IMR-90 (cell line): ENCODE measurements around the gene PCDHGA9. TPM values are rescaled to one million over a fixed set of nuclear protein-coding genes. Genes with fewer than 3 reads are reported as not detected.

Experiments used
- ATAC-seq: fragments of 200-7000 bp; cut with Tn5 transposase; 2 replicates; pipeline ENCODE4 v1.9.1; 2020; ENCODE audit warnings: low read depth, mild to moderate bottlenecking, moderate library complexity
- BruUV-seq: library from RNA; stranded (reverse); fragments of 400-500 nt; replicated peaks from 2 replicates; lab custom pipeline; 2021; lab: Mats Ljungman, UMichigan
- CTCF ChIA-PET: fragments of 300-600 bp; formaldehyde crosslinking; extraction: SDS; loops from one replicate; lab custom pipeline; 2021; ENCODE audit warnings: antibody characterized with exemption; lab: Yijun Ruan, JAX
- POLR2A ChIA-PET: fragments of 300-600 bp; sonication (Branson Sonifier 250); formaldehyde crosslinking; loops from one replicate; lab custom pipeline; 2022; ENCODE audit warnings: antibody characterized with exemption; ENCODE audit not compliant: unreplicated experiment; lab: Charles Lee
- DNase-seq: peaks from one replicate; pipeline ENCODE4 v3.0.0; 2013
- H2AFZ ChIP-seq: replicated peaks from 2 replicates; pipeline ENCODE3; 2013; ENCODE audit warnings: low read length, mild to moderate bottlenecking; ENCODE audit not compliant: poor library complexity
- H2AK5ac ChIP-seq: 2 replicates; pipeline ENCODE4 v1.6.1; 2013; ENCODE audit warnings: low read depth, low read length, inconsistent platforms
- H2AK9ac ChIP-seq: replicated peaks from 2 replicates; pipeline ENCODE3; 2013; ENCODE audit warnings: mild to moderate bottlenecking, low read depth, low read length, moderate library complexity; ENCODE audit not compliant: poor library complexity
- H2BK120ac ChIP-seq: 2 replicates; pipeline ENCODE4 v1.6.1; 2013; ENCODE audit warnings: low read depth, low read length, inconsistent platforms
- H2BK15ac ChIP-seq: 3 replicates; pipeline ENCODE4 v1.6.1; 2013; ENCODE audit warnings: low read depth, low read length, inconsistent platforms
- H2BK20ac ChIP-seq: 2 replicates; pipeline ENCODE4 v1.6.1; 2013; ENCODE audit warnings: low read depth, mild to moderate bottlenecking, inconsistent platforms, low read length, moderate library complexity
- H2BK5ac ChIP-seq: 2 replicates; pipeline ENCODE4 v1.6.1; 2013; ENCODE audit warnings: mild to moderate bottlenecking, low read depth, low read length, inconsistent platforms; ENCODE audit not compliant: poor library complexity, severe bottlenecking
- H3K14ac ChIP-seq: replicated peaks from 2 replicates; pipeline ENCODE4 v1.6.1; 2013; ENCODE audit warnings: low read depth, low read length, inconsistent platforms
- H3K18ac ChIP-seq: 2 replicates; pipeline ENCODE4 v1.6.1; 2013; ENCODE audit warnings: low read depth, low read length, control low read depth
- H3K23ac ChIP-seq: 2 replicates; pipeline ENCODE4 v1.6.1; 2013; ENCODE audit warnings: low read depth, low read length, inconsistent platforms
- H3K27ac ChIP-seq: 2 replicates; pipeline ENCODE4 v1.5.1; 2013; ENCODE audit warnings: mild to moderate bottlenecking, control low read depth, low read length; ENCODE audit not compliant: insufficient read depth
- H3K27me3 ChIP-seq: 2 replicates; pipeline ENCODE4 v1.6.1; 2013; ENCODE audit warnings: low read length; ENCODE audit not compliant: control insufficient read depth, insufficient read depth
- H3K36me3 ChIP-seq: 2 replicates; pipeline ENCODE4 v1.6.1; 2013; ENCODE audit warnings: low read length, mixed read lengths; ENCODE audit not compliant: control insufficient read depth, insufficient read depth
- H3K4ac ChIP-seq: 2 replicates; pipeline ENCODE4 v1.6.1; 2013; ENCODE audit warnings: low read depth, low read length, inconsistent platforms
- H3K4me1 ChIP-seq: 2 replicates; pipeline ENCODE4 v1.6.1; 2013; ENCODE audit warnings: low read length, mixed read lengths; ENCODE audit not compliant: control insufficient read depth, insufficient read depth
- H3K4me2 ChIP-seq: 2 replicates; pipeline ENCODE4 v1.6.1; 2013; ENCODE audit warnings: low read depth, mild to moderate bottlenecking, control low read depth, low read length, moderate library complexity
- H3K4me3 ChIP-seq: 2 replicates; pipeline ENCODE4 v1.5.1; 2013; ENCODE audit warnings: low read depth, mild to moderate bottlenecking, control low read depth, low read length, moderate library complexity; ENCODE audit not compliant: insufficient read depth
- H3K56ac ChIP-seq: 2 replicates; pipeline ENCODE4 v1.6.1; 2013; ENCODE audit warnings: low read length, inconsistent platforms; ENCODE audit not compliant: insufficient read depth; ENCODE audit errors: extremely low read depth
- H3K79me1 ChIP-seq, 2 experiments: 2 replicates each; pipeline ENCODE4 v1.6.1; 2013; ENCODE audit warnings: low read length in 2 of 2, inconsistent platforms in 1 of 2, low read depth in 1 of 2
- H3K9ac ChIP-seq: 2 replicates; pipeline ENCODE4 v1.6.1; 2013; ENCODE audit warnings: low read depth, low read length, control low read depth
- H3K9me1 ChIP-seq: 2 replicates; pipeline ENCODE4 v1.6.1; 2013; ENCODE audit warnings: low read length, inconsistent platforms; ENCODE audit not compliant: insufficient read depth
- H3K9me3 ChIP-seq: 2 replicates; pipeline ENCODE4 v1.6.1; 2013; ENCODE audit warnings: low read length; ENCODE audit not compliant: control insufficient read depth, insufficient read depth
- H4K20me1 ChIP-seq: 2 replicates; pipeline ENCODE4 v1.6.1; 2013; ENCODE audit warnings: low read length, inconsistent platforms; ENCODE audit not compliant: insufficient read depth
- H4K5ac ChIP-seq: 2 replicates; pipeline ENCODE4 v1.6.1; 2013; ENCODE audit warnings: mild to moderate bottlenecking, low read depth, low read length, control low read depth
- H4K8ac ChIP-seq, 2 experiments: 2 replicates each; pipeline ENCODE4 v1.6.1; 2013; ENCODE audit warnings: low read depth in 2 of 2, low read length in 2 of 2, control low read depth in 1 of 2, inconsistent platforms in 1 of 2
- H4K91ac ChIP-seq: 2 replicates; pipeline ENCODE4 v1.6.1; 2013; ENCODE audit warnings: low read depth, low read length, inconsistent platforms; ENCODE audit not compliant: insufficient read depth
- BHLHE40 ChIP-seq: fragments of 150-350 bp; IDR thresholded peaks from 2 replicates; pipeline ENCODE4 v1.6.1; 2016; ENCODE audit warnings: mild to moderate bottlenecking, low read depth, low read length
- CEBPB ChIP-seq: IDR thresholded peaks from 2 replicates; pipeline ENCODE4 v1.6.1; 2012; ENCODE audit warnings: low read depth, low read length, improper control_type of control experiment
- CHD1 ChIP-seq: IDR thresholded peaks from 2 replicates; pipeline ENCODE4 v1.6.1; 2012; ENCODE audit warnings: low read depth, low read length, improper control_type of control experiment
- FOS ChIP-seq: fragments of 150-350 bp; IDR thresholded peaks from 2 replicates; pipeline ENCODE4 v1.6.1; 2016; ENCODE audit warnings: low read depth, low read length
- MAFK ChIP-seq: IDR thresholded peaks from 2 replicates; pipeline ENCODE4 v1.6.1; 2012; ENCODE audit warnings: low read depth, low read length, improper control_type of control experiment
- MAZ ChIP-seq: IDR thresholded peaks from 2 replicates; pipeline ENCODE4 v1.6.1; 2012; ENCODE audit warnings: low read depth, mild to moderate bottlenecking, low read length, improper control_type of control experiment, moderate library complexity, borderline replicate concordance
- MXI1 ChIP-seq: IDR thresholded peaks from 2 replicates; pipeline ENCODE4 v1.6.1; 2012; ENCODE audit warnings: low read depth, mild to moderate bottlenecking, low read length, moderate library complexity, borderline replicate concordance
- NFE2L2 ChIP-seq: fragments of 150-350 bp; IDR thresholded peaks from 2 replicates; pipeline ENCODE4 v1.6.1; 2016; ENCODE audit warnings: low read depth, mild to moderate bottlenecking, low read length
- RAD21 ChIP-seq: IDR thresholded peaks from 2 replicates; pipeline ENCODE4 v1.6.1; 2012; ENCODE audit warnings: low read length, improper control_type of control experiment
- RCOR1 ChIP-seq: IDR thresholded peaks from 2 replicates; pipeline ENCODE4 v1.6.1; 2012; ENCODE audit warnings: mild to moderate bottlenecking, low read length, improper control_type of control experiment; ENCODE audit not compliant: insufficient replicate concordance
- RFX5 ChIP-seq: IDR thresholded peaks from 2 replicates; pipeline ENCODE4 v1.8.0; 2012; ENCODE audit warnings: low read depth, mild to moderate bottlenecking, low read length, moderate library complexity
- WGBS, 2 experiments: methylation state at CpG; one replicate each; pipeline versions ENCODE4 v1.1.5 to v1.1.7; 2013; ENCODE audit warnings: missing lambda C conversion rate in 2 of 2; ENCODE audit not compliant: insufficient read length in 1 of 2; ENCODE audit errors: extremely low coverage in 2 of 2; 5-methylcytosine and 5-hydroxymethylcytosine counted together
- dilution Hi-C: fragments of 300-500 bp; cut with HindIII; formaldehyde crosslinking; loops from one replicate; pipeline ENCODE4 v1.14.3; 2018; ENCODE audit warnings: low sequenced_read_pairs; ENCODE audit not compliant: unreplicated experiment
- in situ Hi-C: fragments of 300-500 bp; cut with MboI; formaldehyde crosslinking; loops from 3 replicates; pipeline ENCODE4 v1.14.3; 2019; ENCODE audit warnings: low sequenced_read_pairs, inconsistent platforms, mixed read lengths
- intact Hi-C: fragments of 100-400 bp; cut with micrococcal nuclease; formaldehyde crosslinking; loops from 2 replicates; pipeline ENCODE4 v1.10.0; 2022
- polyA plus RNA-seq, 3 experiments: library from polyadenylated mRNA; depleted of rRNA; stranded (reverse); fragments of >200 nt; gene quantifications; 2 replicates each; pipeline ENCODE4 v1.2.3, GENCODE V29; 2012; ENCODE audit warnings: low replicate concordance in 1 of 3
- total RNA-seq: library from RNA; depleted of rRNA; stranded (reverse); fragments of >200 nt; gene quantifications from 2 replicates; pipeline ENCODE4 v1.2.3, GENCODE V29; 2012
- TF ChIP-seq, protein P1 (sequence below): fragments of 150-350 bp; IDR thresholded peaks from 2 replicates; pipeline ENCODE4 v1.6.1; 2017; ENCODE audit warnings: mild to moderate bottlenecking, antibody characterized with exemption, low read length, low read depth
- TF ChIP-seq, protein P2 (sequence below): conservative IDR thresholded peaks from 2 replicates; pipeline ENCODE4 v1.5.1; 2012; ENCODE audit warnings: mild to moderate bottlenecking, low read depth, low read length, improper control_type of control experiment
- TF ChIP-seq, protein P3 (sequence below): fragments of 150-350 bp; IDR thresholded peaks from 2 replicates; pipeline ENCODE4 v1.6.1; 2016; ENCODE audit warnings: low read depth, mild to moderate bottlenecking, low read length, moderate library complexity, borderline replicate concordance

The PCDHGA9 gene
- total and polyA plus RNA-seq, 2 of the 4 experiments (the other 2 are of a cell fraction), result 1.8 to 4.5 TPM

DNA sequence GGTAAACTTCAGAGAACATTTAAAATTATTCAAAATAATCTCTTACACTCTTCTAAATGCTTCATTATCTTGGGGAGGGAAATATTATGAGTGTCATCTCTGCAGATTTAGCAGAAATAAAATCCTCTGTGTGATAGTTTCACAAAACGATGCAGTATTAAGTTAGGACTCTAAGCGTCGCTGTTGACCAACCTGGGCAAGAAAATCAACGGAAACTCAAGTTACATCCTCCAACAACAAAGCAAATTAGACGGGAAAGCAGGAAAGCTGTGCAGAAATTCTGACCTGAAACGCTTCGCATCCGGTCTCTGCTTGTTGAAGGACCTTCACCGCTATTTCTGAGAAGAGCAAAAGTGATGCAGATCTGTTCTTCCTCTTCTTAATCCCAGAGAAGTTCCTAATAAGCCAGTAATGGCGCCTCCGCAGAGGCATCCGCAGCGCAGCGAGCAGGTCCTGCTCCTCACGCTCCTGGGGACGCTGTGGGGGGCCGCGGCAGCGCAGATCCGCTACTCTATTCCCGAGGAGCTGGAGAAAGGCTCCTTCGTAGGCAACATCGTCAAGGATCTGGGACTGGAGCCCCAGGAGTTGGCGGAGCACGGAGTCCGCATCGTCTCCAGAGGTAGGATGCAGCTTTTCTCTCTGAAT lies 28.8 kb upstream of the PCDHGA9 start, which contains the start of gene PCDHGA6:
Gene PCDHGA6 (plus strand): TSS at position 219 of the 645 bp plus-strand sequence. CDS start 193 bp downstream, at position 412.
- peak within 1 kb of the TSS; percentile 60 for H3K4me2 ChIP-seq
- TF ChIP-seq, protein P1, sequence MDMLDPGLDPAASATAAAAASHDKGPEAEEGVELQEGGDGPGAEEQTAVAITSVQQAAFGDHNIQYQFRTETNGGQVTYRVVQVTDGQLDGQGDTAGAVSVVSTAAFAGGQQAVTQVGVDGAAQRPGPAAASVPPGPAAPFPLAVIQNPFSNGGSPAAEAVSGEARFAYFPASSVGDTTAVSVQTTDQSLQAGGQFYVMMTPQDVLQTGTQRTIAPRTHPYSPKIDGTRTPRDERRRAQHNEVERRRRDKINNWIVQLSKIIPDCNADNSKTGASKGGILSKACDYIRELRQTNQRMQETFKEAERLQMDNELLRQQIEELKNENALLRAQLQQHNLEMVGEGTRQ, result no peak
- TF ChIP-seq RCOR1 (no peak), RFX5 (no peak), MAFK (no peak), MXI1 (no peak), FOS (no peak), BHLHE40 (no peak), NFE2L2 (no peak), RAD21 (peak; percentile 52), MAZ (no peak), CHD1 (no peak), CEBPB (no peak)
- TF ChIP-seq, protein P2, sequence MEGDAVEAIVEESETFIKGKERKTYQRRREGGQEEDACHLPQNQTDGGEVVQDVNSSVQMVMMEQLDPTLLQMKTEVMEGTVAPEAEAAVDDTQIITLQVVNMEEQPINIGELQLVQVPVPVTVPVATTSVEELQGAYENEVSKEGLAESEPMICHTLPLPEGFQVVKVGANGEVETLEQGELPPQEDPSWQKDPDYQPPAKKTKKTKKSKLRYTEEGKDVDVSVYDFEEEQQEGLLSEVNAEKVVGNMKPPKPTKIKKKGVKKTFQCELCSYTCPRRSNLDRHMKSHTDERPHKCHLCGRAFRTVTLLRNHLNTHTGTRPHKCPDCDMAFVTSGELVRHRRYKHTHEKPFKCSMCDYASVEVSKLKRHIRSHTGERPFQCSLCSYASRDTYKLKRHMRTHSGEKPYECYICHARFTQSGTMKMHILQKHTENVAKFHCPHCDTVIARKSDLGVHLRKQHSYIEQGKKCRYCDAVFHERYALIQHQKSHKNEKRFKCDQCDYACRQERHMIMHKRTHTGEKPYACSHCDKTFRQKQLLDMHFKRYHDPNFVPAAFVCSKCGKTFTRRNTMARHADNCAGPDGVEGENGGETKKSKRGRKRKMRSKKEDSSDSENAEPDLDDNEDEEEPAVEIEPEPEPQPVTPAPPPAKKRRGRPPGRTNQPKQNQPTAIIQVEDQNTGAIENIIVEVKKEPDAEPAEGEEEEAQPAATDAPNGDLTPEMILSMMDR, result peak; percentile 53
- TF ChIP-seq, protein P3, sequence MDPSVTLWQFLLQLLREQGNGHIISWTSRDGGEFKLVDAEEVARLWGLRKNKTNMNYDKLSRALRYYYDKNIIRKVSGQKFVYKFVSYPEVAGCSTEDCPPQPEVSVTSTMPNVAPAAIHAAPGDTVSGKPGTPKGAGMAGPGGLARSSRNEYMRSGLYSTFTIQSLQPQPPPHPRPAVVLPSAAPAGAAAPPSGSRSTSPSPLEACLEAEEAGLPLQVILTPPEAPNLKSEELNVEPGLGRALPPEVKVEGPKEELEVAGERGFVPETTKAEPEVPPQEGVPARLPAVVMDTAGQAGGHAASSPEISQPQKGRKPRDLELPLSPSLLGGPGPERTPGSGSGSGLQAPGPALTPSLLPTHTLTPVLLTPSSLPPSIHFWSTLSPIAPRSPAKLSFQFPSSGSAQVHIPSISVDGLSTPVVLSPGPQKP, result no peak

More for the DNA sequence above, 28.8 kb upstream of the PCDHGA9 start, which contains the start of gene PCDHGA6:
- Histone ChIP-seq H3K18ac (peak within 1 kb of the TSS; percentile 42; the same call in 1 of the 2 replicates), H3K9me3 (peaks cover 61% of the 10 kb centered on the region), H4K91ac (no peak within 1 kb of the TSS), H4K20me1 (no peaks in the 10 kb centered on the region), H3K4me3 (peak within 1 kb of the TSS; percentile 52), H2BK15ac (no peak within 1 kb of the TSS), H3K56ac (no peak within 1 kb of the TSS), H2AFZ (peak within 1 kb of the TSS; percentile 81), H3K27ac (peak within 1 kb of the TSS; percentile 18; the same call in 1 of the 2 replicates), H3K4me1 (no peaks in the 10 kb centered on the region), H3K27me3 (no peaks in the 10 kb centered on the region), H4K8ac (0 out of 4 replicates have a peak within 1 kb of the TSS, but pooled peaks of 1 of the 2 experiments have one; percentile 20), H2AK5ac (no peak within 1 kb of the TSS), H2BK120ac (no peak within 1 kb of the TSS), H3K14ac (no peak within 1 kb of the TSS), H2AK9ac (no peak within 1 kb of the TSS), H4K5ac (peak within 1 kb of the TSS; percentile 63; the same call in 1 of the 2 replicates), H3K9me1 (no peaks in the 10 kb centered on the region), H2BK20ac (no peak within 1 kb of the TSS), H3K9ac (peak within 1 kb of the TSS; percentile 76), H3K79me1 (no peaks in the 10 kb centered on the region), H3K23ac (no peak within 1 kb of the TSS), H3K36me3 (peaks cover 23% of the 10 kb centered on the region), H3K4ac (0 out of 2 replicates have a peak within 1 kb of the TSS, but pooled peaks have one; percentile 19), H2BK5ac (no peak within 1 kb of the TSS)
- ChIA-PET POLR2A (no interaction called here), CTCF (interaction anchor here (0.6 to 1.3 kb wide), 5 partner anchors 17 to 190 kb away, joined by 3 to 7 read pairs (median 4); no protein-coding TSS in a partner anchor)
- dilution Hi-C loops, result no loop called here
- WGBS, 2 experiments, result 29% methylated on average over 11 of the region's 27 CpGs; no CpG with 5 or more reads in 1 of the 2 experiments
- intact Hi-C loops, result no loop called here
- DNase-seq (peak; percentile 58), ATAC-seq (peak; percentile 58; the same call in 1 of the 2 replicates)
- in situ Hi-C loops, result no loop called here
- no TSS peak for BruUV-seq
